ENCODE results near the gene SDHAF3. TPM values are rescaled to one million over a fixed set of nuclear protein-coding genes. Genes with fewer than 3 reads are reported as not detected.
"Not testable (repeated sequence)": the region's sequence is repeated elsewhere in the genome, so short reads cannot be mapped to it uniquely, and the experiment has no call there.

The SDHAF3 gene
- total RNA-seq, 2 experiments from 2014 or later = 41.1 to 43.0 TPM

- ChIA-PET POLR2A (interaction anchor here (0.8 to 2.7 kb wide), 3 partner anchors 9 to 754 kb away, joined by 3 to 9 read pairs (median 3); no protein-coding TSS in a partner anchor), CTCF (interaction anchor here (0.8 to 1.4 kb wide), 2 partner anchors 12 to 62 kb away, joined by 4 to 8 read pairs; no protein-coding TSS in a partner anchor)
- DNase-seq (no peak), ATAC-seq (no peak)
- TF ChIP-seq, protein P1, sequence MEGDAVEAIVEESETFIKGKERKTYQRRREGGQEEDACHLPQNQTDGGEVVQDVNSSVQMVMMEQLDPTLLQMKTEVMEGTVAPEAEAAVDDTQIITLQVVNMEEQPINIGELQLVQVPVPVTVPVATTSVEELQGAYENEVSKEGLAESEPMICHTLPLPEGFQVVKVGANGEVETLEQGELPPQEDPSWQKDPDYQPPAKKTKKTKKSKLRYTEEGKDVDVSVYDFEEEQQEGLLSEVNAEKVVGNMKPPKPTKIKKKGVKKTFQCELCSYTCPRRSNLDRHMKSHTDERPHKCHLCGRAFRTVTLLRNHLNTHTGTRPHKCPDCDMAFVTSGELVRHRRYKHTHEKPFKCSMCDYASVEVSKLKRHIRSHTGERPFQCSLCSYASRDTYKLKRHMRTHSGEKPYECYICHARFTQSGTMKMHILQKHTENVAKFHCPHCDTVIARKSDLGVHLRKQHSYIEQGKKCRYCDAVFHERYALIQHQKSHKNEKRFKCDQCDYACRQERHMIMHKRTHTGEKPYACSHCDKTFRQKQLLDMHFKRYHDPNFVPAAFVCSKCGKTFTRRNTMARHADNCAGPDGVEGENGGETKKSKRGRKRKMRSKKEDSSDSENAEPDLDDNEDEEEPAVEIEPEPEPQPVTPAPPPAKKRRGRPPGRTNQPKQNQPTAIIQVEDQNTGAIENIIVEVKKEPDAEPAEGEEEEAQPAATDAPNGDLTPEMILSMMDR (IDR thresholded peaks at IDR 0.05) = no peak
- Mint-ChIP-seq H3K27me3 (no peaks in the 10 kb centered on the region), H3K36me3 (ENCODE audit: low read depth) (peaks cover 23% of the 10 kb centered on the region), H3K27ac (peak overlapping the region; percentile 92), H3K9me3 (no peaks in the 10 kb centered on the region), H3K4me3 (peak overlapping the region; percentile 85), H3K4me1 (ENCODE audit: low read depth) (peaks cover 30% of the 10 kb centered on the region)
- intact Hi-C loops (cut with micrococcal nuclease) = no loop called here
Measured at GRCh38 chr7:97117035-97117371, 495 bp upstream of the SDHAF3 start.

DNA sequence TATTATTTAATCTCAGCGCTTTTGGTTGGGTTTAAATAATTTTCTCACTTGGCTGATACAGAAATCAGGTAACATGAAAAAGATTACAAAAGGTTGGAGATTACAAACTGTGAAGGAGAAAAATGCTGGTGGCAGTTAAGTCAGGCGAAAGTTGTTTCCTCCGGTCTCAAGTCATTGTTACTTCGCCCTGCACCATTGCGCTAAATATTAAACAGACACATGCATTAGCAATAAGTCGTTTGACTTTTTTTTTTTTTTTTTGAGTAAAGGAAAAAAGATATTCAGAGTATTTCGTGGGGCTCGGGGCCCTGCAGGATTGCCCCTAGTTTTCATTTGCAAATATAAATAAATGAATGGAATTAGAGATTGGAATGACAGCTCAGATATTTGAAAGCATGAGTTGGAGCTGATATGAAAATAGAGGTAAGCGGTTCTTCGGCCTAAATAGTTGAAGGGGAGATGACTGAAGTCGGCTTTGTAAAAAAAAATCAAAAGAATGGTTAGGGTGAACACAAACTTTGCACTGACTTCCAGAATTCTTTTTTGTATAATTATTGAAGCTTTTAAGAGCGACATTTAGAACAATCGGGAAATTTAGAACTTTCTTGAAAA is 914 bp downstream of the SDHAF3 start:
- DNase-seq = no peak
- Mint-ChIP-seq H3K4me1 (ENCODE audit: low read depth) (peaks cover 35% of the 10 kb centered on the region), H3K4me3 (peak overlapping the region; percentile 85), H3K27me3 (no peaks in the 10 kb centered on the region), H3K36me3 (ENCODE audit: low read depth) (peaks cover 32% of the 10 kb centered on the region), H3K9me3 (peaks cover 3% of the 10 kb centered on the region), H3K27ac (peak overlapping the region; percentile 92)
- CTCF ChIA-PET = no interaction called here
- intact Hi-C loops (cut with micrococcal nuclease) = no loop called here
- no peak for ATAC-seq
- POLR2A ChIA-PET = interaction anchor here (0.6 to 2.7 kb wide), 3 partner anchors 16 to 58 kb away, joined by 3 to 9 read pairs (median 3); no protein-coding TSS in a partner anchor
- TF ChIP-seq, protein P1 (IDR thresholded peaks at IDR 0.05) = no peak

GRCh38 chr7:97119747-97120146 is 2.2 kb downstream of the SDHAF3 start:
- intact Hi-C loops (cut with micrococcal nuclease) = no loop called here
- ChIA-PET CTCF (interaction anchor here (0.8 kb wide), 1 partner anchor 59 kb away, joined by 3 read pairs; no protein-coding TSS in a partner anchor), POLR2A (interaction anchor here (2.7 kb wide), 1 partner anchor 15 kb away, joined by 9 read pairs; no protein-coding TSS in a partner anchor)
- Mint-ChIP-seq H3K27ac (no peak overlapping the region), H3K36me3 (ENCODE audit: low read depth) (peaks cover 42% of the 10 kb centered on the region), H3K4me1 (ENCODE audit: low read depth) (peaks cover 40% of the 10 kb centered on the region), H3K4me3 (peak overlapping the region; percentile 85), H3K9me3 (peaks cover 6% of the 10 kb centered on the region), H3K27me3 (no peaks in the 10 kb centered on the region)
- TF ChIP-seq, protein P1 (IDR thresholded peaks at IDR 0.05) = no peak
- no peak for DNase-seq
- no peak for ATAC-seq

GRCh38 chr7:97120713-97121457 is 3.4 kb downstream of the SDHAF3 start:
- ChIA-PET POLR2A (no interaction called here), CTCF (no interaction called here)
- H3K27ac Mint-ChIP-seq = no peak overlapping the region
- H3K27me3 Mint-ChIP-seq = no peaks in the 10 kb centered on the region
- ATAC-seq (no peak), DNase-seq (no peak)
- H3K36me3 Mint-ChIP-seq (ENCODE audit: low read depth) = peaks cover 51% of the 10 kb centered on the region
- intact Hi-C loops (cut with micrococcal nuclease) = no loop called here
- peaks cover 15% of the 10 kb centered on the region for H3K9me3 Mint-ChIP-seq
- TF ChIP-seq, protein P1 (IDR thresholded peaks at IDR 0.05) = no peak
- peaks cover 48% of the 10 kb centered on the region for H3K4me1 Mint-ChIP-seq (ENCODE audit: low read depth)
- H3K4me3 Mint-ChIP-seq = no peak overlapping the region

GRCh38 chr7:97123115-97123514 is 5.6 kb downstream of the SDHAF3 start:
- CTCF ChIA-PET; DNase-seq; H3K27ac Mint-ChIP-seq; intact Hi-C loops (cut with micrococcal nuclease); ATAC-seq; H3K27me3 Mint-ChIP-seq; H3K4me3 Mint-ChIP-seq; POLR2A ChIA-PET: not testable (repeated sequence)
- H3K9me3 Mint-ChIP-seq = peaks cover 15% of the 10 kb centered on the region
- peaks cover 58% of the 10 kb centered on the region for H3K36me3 Mint-ChIP-seq (ENCODE audit: low read depth)
- H3K4me1 Mint-ChIP-seq (ENCODE audit: low read depth) = peaks cover 49% of the 10 kb centered on the region
